ENCODE data around the gene KCNN3. TPM values are rescaled to one million over a fixed set of nuclear protein-coding genes. Genes with fewer than 3 reads are reported as not detected.

The KCNN3 gene
- total RNA-seq, 2 experiments from 2014 or later = 0.06 TPM; not detected in 1

- H3K27me3 Mint-ChIP-seq = peaks cover 2% of the 10 kb centered on the region
- peak overlapping the region; percentile 70 for H3K27ac Mint-ChIP-seq
- no peak for ATAC-seq (ENCODE audit: low read depth)
- H3K9me3 Mint-ChIP-seq = no peaks in the 10 kb centered on the region
- POLR2A ChIA-PET = interaction anchor here (0.9 to 1.3 kb wide), 2 partner anchors 13 to 27 kb away, joined by 4 to 5 read pairs; no protein-coding TSS in a partner anchor
- DNase-seq = no peak
- H3K36me3 Mint-ChIP-seq = no peaks in the 10 kb centered on the region
- no peak overlapping the region for H3K4me3 Mint-ChIP-seq
- peaks cover 22% of the 10 kb centered on the region for H3K4me1 Mint-ChIP-seq
Observed at GRCh38 chr1:154720328-154721297, 149.5 kb downstream of the KCNN3 start.

DNA sequence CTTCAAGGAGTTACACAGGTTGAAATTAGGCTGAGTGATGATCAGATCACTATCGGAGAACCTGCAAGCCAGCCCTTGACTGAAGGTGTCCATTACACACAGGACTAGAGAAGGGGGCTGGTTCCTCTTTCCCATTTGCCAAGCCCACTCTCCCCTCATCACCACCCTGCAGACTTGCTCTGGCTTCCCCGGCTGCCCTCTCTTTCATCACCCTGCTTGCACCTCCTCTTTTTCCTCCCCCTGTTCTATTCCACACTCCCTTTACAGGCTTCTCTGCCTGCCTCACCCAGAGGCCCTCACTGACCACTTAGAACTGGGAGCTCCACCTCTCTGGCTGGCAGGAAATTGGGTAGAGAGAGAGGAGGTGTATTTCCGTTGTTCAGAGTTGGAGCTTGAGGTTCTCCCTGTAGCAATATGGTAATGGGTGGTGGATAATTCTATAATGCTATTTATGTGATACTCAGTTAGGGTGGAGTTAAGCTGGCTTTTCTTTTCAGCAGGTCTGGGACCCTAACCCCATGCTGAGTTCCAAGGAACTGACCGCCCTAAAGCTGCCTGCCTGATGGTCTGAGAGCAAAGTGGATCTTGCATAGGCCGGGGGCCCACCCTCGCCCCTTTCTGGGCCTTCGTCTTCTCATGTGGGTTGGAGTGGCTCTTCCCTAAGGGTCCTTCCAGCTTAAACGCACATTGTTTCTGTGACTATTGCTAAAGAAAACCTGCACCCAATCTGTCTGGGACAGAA is 150.3 kb downstream of the KCNN3 start:
- Mint-ChIP-seq H3K4me3 (peak overlapping the region; percentile 28), H3K27ac (peak overlapping the region; percentile 70), H3K36me3 (no peaks in the 10 kb centered on the region), H3K4me1 (peaks cover 25% of the 10 kb centered on the region), H3K9me3 (no peaks in the 10 kb centered on the region), H3K27me3 (peaks cover 2% of the 10 kb centered on the region)
- ATAC-seq (ENCODE audit: low read depth) = peak; percentile 72
- DNase-seq = no peak
- POLR2A ChIA-PET = interaction anchor here (0.9 to 1.3 kb wide), 2 partner anchors 14 to 28 kb away, joined by 4 to 5 read pairs; no protein-coding TSS in a partner anchor

DNA sequence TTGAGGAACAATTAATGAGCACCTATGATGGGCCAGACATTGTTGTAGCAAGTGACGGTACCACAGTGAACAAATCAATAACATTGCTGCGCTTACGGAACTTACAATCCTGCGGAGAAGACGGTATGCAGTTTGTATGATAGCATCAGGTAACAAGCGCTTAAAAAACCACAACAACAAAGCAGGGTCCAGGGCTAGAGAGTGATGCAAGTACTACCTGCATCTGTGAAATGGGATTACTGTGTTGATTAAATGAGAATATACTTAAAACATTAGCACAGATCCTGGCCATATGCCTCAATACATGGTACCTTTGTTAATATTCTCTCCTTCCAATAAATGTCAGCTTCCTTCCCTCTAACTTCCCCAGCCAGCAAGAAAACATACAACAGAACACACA is 151.5 kb downstream of the KCNN3 start:
- Mint-ChIP-seq H3K4me1 (peaks cover 26% of the 10 kb centered on the region), H3K27ac (no peak overlapping the region), H3K4me3 (no peak overlapping the region), H3K36me3 (no peaks in the 10 kb centered on the region), H3K9me3 (no peaks in the 10 kb centered on the region), H3K27me3 (no peaks in the 10 kb centered on the region)
- POLR2A ChIA-PET = no interaction called here
- no peak for ATAC-seq (ENCODE audit: low read depth)
- no peak for DNase-seq

DNA sequence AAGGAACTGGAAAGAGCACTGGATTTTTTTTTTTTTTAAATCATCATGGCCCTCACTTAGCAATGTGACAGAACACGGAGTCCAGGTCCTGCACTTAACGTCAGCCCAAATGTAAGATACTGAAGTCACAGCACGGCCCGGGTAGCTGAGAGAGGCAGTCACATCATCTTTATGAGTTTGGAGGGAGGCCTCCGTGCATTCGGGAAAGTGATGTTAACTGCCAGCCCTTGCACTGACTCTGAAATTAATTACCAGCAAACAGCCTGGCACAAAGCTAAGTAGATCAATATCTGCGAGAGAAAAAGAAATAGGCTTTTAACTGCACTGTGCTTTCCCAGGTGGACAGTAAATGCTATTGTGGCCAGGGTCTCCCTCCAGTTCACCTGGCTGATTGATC is 152.6 kb downstream of the KCNN3 start:
- ATAC-seq (ENCODE audit: low read depth) (no peak), DNase-seq (no peak)
- Mint-ChIP-seq H3K4me3 (no peak overlapping the region), H3K27me3 (no peaks in the 10 kb centered on the region), H3K27ac (no peak overlapping the region), H3K36me3 (no peaks in the 10 kb centered on the region), H3K4me1 (peaks cover 26% of the 10 kb centered on the region), H3K9me3 (no peaks in the 10 kb centered on the region)
- POLR2A ChIA-PET = no interaction called here

DNA sequence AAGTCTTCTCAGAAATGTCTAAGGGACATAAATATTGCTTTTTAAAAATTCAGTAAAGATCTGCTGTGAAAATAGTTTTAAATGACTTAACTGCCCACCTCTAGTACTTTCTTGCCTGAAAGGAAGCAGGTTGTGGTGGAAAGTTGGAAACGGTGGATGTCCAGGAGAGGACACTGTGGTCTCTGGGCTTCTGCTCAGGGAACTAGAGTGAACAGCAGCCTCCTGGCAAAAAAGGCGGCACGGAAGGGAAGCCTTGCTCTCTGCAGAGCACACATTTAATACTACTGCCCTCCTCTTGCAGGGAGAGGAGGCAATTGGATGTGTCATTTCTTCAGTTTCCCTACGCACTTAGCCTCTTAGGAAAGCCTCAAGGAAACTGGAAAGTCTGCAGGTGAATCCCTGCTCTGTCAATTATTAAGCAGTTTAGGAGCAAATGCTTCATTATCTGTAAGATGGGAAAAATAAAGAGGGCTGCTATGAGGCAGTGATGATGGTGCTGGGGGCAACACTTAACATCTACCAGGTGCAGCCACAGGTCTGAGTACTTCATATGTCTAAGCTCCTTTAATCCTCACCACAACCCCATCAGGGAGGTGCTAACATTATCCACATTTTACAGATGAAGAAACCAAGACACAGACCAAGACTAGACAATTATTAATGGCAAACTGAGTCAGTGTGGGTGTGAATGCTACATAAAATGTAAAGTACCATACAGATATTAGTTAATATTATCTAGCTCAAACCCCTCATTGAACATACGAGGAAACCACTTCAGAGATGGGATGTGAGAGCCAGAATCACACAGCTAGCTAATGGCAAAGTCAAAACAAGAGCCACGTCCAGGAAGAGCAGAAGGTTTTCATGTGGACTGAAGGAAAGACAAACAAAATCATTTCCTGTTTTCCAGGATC is 153.2 kb downstream of the KCNN3 start:
- Mint-ChIP-seq H3K27me3 (peaks cover under 1% of the 10 kb centered on the region), H3K4me3 (no peak overlapping the region), H3K36me3 (no peaks in the 10 kb centered on the region), H3K27ac (no peak overlapping the region), H3K9me3 (no peaks in the 10 kb centered on the region), H3K4me1 (peaks cover 29% of the 10 kb centered on the region)
- ATAC-seq (ENCODE audit: low read depth) (no peak), DNase-seq (no peak)
- POLR2A ChIA-PET = no interaction called here

DNA sequence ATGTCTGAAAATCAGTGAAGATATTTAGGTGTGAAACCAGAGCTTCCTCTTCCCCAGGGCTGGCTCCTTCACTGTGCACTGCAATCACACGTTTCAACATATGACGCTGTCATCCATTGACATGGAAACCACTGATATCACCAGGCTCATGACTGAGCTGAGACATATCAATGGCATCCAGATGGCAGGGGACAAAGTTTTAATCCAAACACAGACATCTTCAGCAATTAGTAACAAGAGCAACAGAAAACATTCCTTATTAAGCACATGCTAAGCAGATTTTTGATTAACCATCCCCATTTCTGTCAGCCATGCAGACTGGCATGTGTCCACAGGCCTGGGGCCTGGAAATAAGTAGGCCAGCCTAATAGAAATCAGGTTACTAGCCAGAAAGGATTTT is 154.1 kb downstream of the KCNN3 start:
- H3K9me3 Mint-ChIP-seq = no peaks in the 10 kb centered on the region
- ATAC-seq (ENCODE audit: low read depth) (peak; percentile 38), DNase-seq (no peak)
- peaks cover 4% of the 10 kb centered on the region for H3K27me3 Mint-ChIP-seq
- no peak overlapping the region for H3K27ac Mint-ChIP-seq
- no peaks in the 10 kb centered on the region for H3K36me3 Mint-ChIP-seq
- H3K4me3 Mint-ChIP-seq = no peak overlapping the region
- H3K4me1 Mint-ChIP-seq = peaks cover 33% of the 10 kb centered on the region
- POLR2A ChIA-PET = no interaction called here

DNA sequence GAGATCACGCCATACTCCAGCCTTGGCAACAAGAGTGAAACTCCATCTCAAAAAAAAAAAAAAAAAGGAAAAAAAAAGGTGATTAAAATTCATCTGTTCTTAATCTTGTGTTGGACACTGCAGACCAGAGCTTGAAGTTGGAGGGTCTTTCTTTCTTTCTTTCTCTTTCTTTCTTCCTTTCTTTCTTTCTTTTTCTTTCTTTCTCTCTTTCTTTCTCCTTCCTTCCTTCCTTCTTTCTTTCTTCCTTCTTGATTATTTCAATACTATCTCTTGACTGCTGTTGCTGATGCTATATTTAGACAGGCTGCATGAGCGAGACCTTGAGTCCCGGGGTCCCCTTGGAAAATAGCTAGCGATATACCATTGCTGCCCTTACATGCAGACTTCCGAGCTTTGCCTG is 154.7 kb downstream of the KCNN3 start:
- H3K9me3 Mint-ChIP-seq = no peaks in the 10 kb centered on the region
- DNase-seq (no peak), ATAC-seq (ENCODE audit: low read depth) (no peak)
- POLR2A ChIA-PET = no interaction called here
- peaks cover 27% of the 10 kb centered on the region for H3K4me1 Mint-ChIP-seq
- no peak overlapping the region for H3K4me3 Mint-ChIP-seq
- no peak overlapping the region for H3K27ac Mint-ChIP-seq
- no peaks in the 10 kb centered on the region for H3K36me3 Mint-ChIP-seq
- peaks cover 4% of the 10 kb centered on the region for H3K27me3 Mint-ChIP-seq

- Mint-ChIP-seq H3K27ac (no peak overlapping the region), H3K36me3 (no peaks in the 10 kb centered on the region), H3K4me3 (no peak overlapping the region), H3K9me3 (no peaks in the 10 kb centered on the region), H3K27me3 (peaks cover 4% of the 10 kb centered on the region), H3K4me1 (peaks cover 21% of the 10 kb centered on the region)
- POLR2A ChIA-PET = no interaction called here
- ATAC-seq (ENCODE audit: low read depth) = peak; percentile 34
- no peak for DNase-seq
Observed at GRCh38 chr1:154714638-154715037, 155.4 kb downstream of the KCNN3 start.

GRCh38 chr1:154714052-154714623 is 155.9 kb downstream of the KCNN3 start:
- peak; percentile 8 for ATAC-seq (ENCODE audit: low read depth)
- Mint-ChIP-seq H3K36me3 (no peaks in the 10 kb centered on the region), H3K9me3 (no peaks in the 10 kb centered on the region), H3K27me3 (peaks cover 4% of the 10 kb centered on the region), H3K4me1 (peaks cover 19% of the 10 kb centered on the region), H3K4me3 (no peak overlapping the region), H3K27ac (no peak overlapping the region)
- POLR2A ChIA-PET = no interaction called here
- DNase-seq = no peak

GRCh38 chr1:154713005-154713404 is 157.1 kb downstream of the KCNN3 start:
- no peak for DNase-seq
- no peak for ATAC-seq (ENCODE audit: low read depth)
- Mint-ChIP-seq H3K27me3 (peaks cover 4% of the 10 kb centered on the region), H3K36me3 (no peaks in the 10 kb centered on the region), H3K9me3 (no peaks in the 10 kb centered on the region), H3K4me3 (no peak overlapping the region), H3K27ac (peak overlapping the region; percentile 19), H3K4me1 (peaks cover 19% of the 10 kb centered on the region)
- POLR2A ChIA-PET = no interaction called here

GRCh38 chr1:154712166-154712810 is 157.8 kb downstream of the KCNN3 start:
- POLR2A ChIA-PET = no interaction called here
- H3K4me3 Mint-ChIP-seq = no peak overlapping the region
- DNase-seq (no peak), ATAC-seq (ENCODE audit: low read depth) (no peak)
- H3K9me3 Mint-ChIP-seq = no peaks in the 10 kb centered on the region
- H3K27me3 Mint-ChIP-seq = peaks cover 4% of the 10 kb centered on the region
- H3K27ac Mint-ChIP-seq = no peak overlapping the region
- no peaks in the 10 kb centered on the region for H3K36me3 Mint-ChIP-seq
- H3K4me1 Mint-ChIP-seq = peaks cover 19% of the 10 kb centered on the region

DNA sequence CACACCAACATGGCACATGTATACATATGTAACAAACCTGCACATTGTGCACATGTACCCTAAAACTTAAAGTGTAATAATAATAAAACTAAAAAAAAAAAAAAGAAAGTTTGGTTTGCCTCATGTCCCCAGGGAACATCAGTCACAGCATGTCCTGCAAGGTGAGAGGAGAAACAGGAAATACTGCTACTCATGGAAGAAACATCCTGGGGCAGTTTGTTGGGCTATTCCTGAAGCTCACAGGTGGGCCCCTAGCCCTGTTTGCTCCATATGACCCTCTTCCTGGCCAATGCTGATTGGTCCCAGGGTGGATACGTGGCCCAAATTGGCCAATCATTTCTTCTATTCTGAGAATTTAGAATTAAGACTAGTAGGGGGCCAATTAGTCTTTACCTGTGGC is 158.7 kb downstream of the KCNN3 start:
- Mint-ChIP-seq H3K27ac (no peak overlapping the region), H3K4me3 (no peak overlapping the region), H3K27me3 (peaks cover 4% of the 10 kb centered on the region), H3K36me3 (no peaks in the 10 kb centered on the region), H3K9me3 (no peaks in the 10 kb centered on the region), H3K4me1 (peaks cover 14% of the 10 kb centered on the region)
- POLR2A ChIA-PET = no interaction called here
- no peak for DNase-seq
- no peak for ATAC-seq (ENCODE audit: low read depth)

Data from activated naive CD8-positive, alpha-beta T cell treated with anti-CD3 and anti-CD28 coated beads, Interleukin-2, amount 10 ng/mL, durations not matched to agents 7 days and 5 days (primary cell).